SW 1271 (cell line): ENCODE measurements around the gene CEMIP.

Experiments used
- DNase-seq, 2 experiments: peaks; one replicate each; lab custom pipeline; 2025; lab: John Stamatoyannopoulos, UW

CEMIP gene

GRCh38 chr15:80787316-80787715 is 8.1 kb downstream of the CEMIP start:
- no peak for DNase-seq

- DNase-seq: no peak
These were observed 9.4 kb downstream of the CEMIP start for GRCh38 chr15:80788536-80788935.

- DNase-seq: no peak
These were observed 10.1 kb downstream of the CEMIP start for GRCh38 chr15:80789296-80789695.

GRCh38 chr15:80789796-80790195 is 10.6 kb downstream of the CEMIP start:
- no peak for DNase-seq

- DNase-seq: no peak
These were observed 11.1 kb downstream of the CEMIP start for GRCh38 chr15:80790236-80790635.

GRCh38 chr15:80791004-80791403 is 11.8 kb downstream of the CEMIP start:
- no peak for DNase-seq

GRCh38 chr15:80796407-80796806 is 17.2 kb downstream of the CEMIP start:
- no peak for DNase-seq

- no peak for DNase-seq
These were observed 19.7 kb downstream of the CEMIP start for GRCh38 chr15:80798911-80799310.

- DNase-seq: no peak
These were observed 20.9 kb downstream of the CEMIP start for GRCh38 chr15:80800067-80800466.

GRCh38 chr15:80801891-80802680 is 22.9 kb downstream of the CEMIP start:
- no peak for DNase-seq

- no peak for DNase-seq
These were observed 24.7 kb downstream of the CEMIP start for GRCh38 chr15:80803580-80804525.

- DNase-seq: no peak
These were observed 25.9 kb downstream of the CEMIP start for GRCh38 chr15:80804970-80805495.

- DNase-seq: no peak
These were observed 32.7 kb downstream of the CEMIP start for GRCh38 chr15:80811781-80812315.

- DNase-seq: no peak
These were observed 35.9 kb downstream of the CEMIP start for GRCh38 chr15:80815106-80815505.

GRCh38 chr15:80816049-80816653 is 37.0 kb downstream of the CEMIP start:
- DNase-seq: no peak

- no peak for DNase-seq
These were observed 37.8 kb downstream of the CEMIP start for GRCh38 chr15:80816936-80817335.

- DNase-seq: no peak
These were observed 38.7 kb downstream of the CEMIP start for GRCh38 chr15:80817901-80818300.

- DNase-seq: no peak
These were observed 39.8 kb downstream of the CEMIP start for GRCh38 chr15:80819001-80819400.

GRCh38 chr15:80820092-80820491 is 40.9 kb downstream of the CEMIP start:
- DNase-seq: no peak

GRCh38 chr15:80822256-80822655 is 43.1 kb downstream of the CEMIP start:
- no peak for DNase-seq

- DNase-seq: no peak
These were observed 43.5 kb downstream of the CEMIP start for GRCh38 chr15:80822676-80823075.

- DNase-seq: no peak
These were observed 44.0 kb downstream of the CEMIP start for GRCh38 chr15:80823120-80823519.
